IMR-90 (cell line): ENCODE data around the gene PDZD7. TPM values are rescaled to one million over a fixed set of nuclear protein-coding genes. Genes with fewer than 3 reads are reported as not detected.
A peak's percentile ranks its signal among the peaks of the same experiment; 100 is the strongest.

Experiments
- ATAC-seq: fragments of 200-7000 bp; cut with Tn5 transposase; 2 replicates; pipeline ENCODE4 v1.9.1; 2020; ENCODE audit warnings: low read depth, mild to moderate bottlenecking, moderate library complexity
- BruUV-seq: library from RNA; stranded (reverse); fragments of 400-500 nt; replicated peaks from 2 replicates; lab custom pipeline; 2021; lab: Mats Ljungman, UMichigan
- CTCF ChIA-PET: fragments of 300-600 bp; formaldehyde crosslinking; extraction: SDS; loops from one replicate; lab custom pipeline; 2021; ENCODE audit warnings: antibody characterized with exemption; lab: Yijun Ruan, JAX
- POLR2A ChIA-PET: fragments of 300-600 bp; sonication (Branson Sonifier 250); formaldehyde crosslinking; loops from one replicate; lab custom pipeline; 2022; ENCODE audit warnings: antibody characterized with exemption; ENCODE audit not compliant: unreplicated experiment; lab: Charles Lee
- DNase-seq: peaks from one replicate; pipeline ENCODE4 v3.0.0; 2013
- H2AFZ ChIP-seq: replicated peaks from 2 replicates; pipeline ENCODE3; 2013; ENCODE audit warnings: low read length, mild to moderate bottlenecking; ENCODE audit not compliant: poor library complexity
- H2AK5ac ChIP-seq: 2 replicates; pipeline ENCODE4 v1.6.1; 2013; ENCODE audit warnings: low read depth, low read length, inconsistent platforms
- H2AK9ac ChIP-seq: replicated peaks from 2 replicates; pipeline ENCODE3; 2013; ENCODE audit warnings: mild to moderate bottlenecking, low read depth, low read length, moderate library complexity; ENCODE audit not compliant: poor library complexity
- H2BK120ac ChIP-seq: 2 replicates; pipeline ENCODE4 v1.6.1; 2013; ENCODE audit warnings: low read depth, low read length, inconsistent platforms
- H2BK15ac ChIP-seq: 3 replicates; pipeline ENCODE4 v1.6.1; 2013; ENCODE audit warnings: low read depth, low read length, inconsistent platforms
- H2BK20ac ChIP-seq: 2 replicates; pipeline ENCODE4 v1.6.1; 2013; ENCODE audit warnings: low read depth, mild to moderate bottlenecking, inconsistent platforms, low read length, moderate library complexity
- H2BK5ac ChIP-seq: 2 replicates; pipeline ENCODE4 v1.6.1; 2013; ENCODE audit warnings: mild to moderate bottlenecking, low read depth, low read length, inconsistent platforms; ENCODE audit not compliant: poor library complexity, severe bottlenecking
- H3K14ac ChIP-seq: replicated peaks from 2 replicates; pipeline ENCODE4 v1.6.1; 2013; ENCODE audit warnings: low read depth, low read length, inconsistent platforms
- H3K18ac ChIP-seq: 2 replicates; pipeline ENCODE4 v1.6.1; 2013; ENCODE audit warnings: low read depth, low read length, control low read depth
- H3K23ac ChIP-seq: 2 replicates; pipeline ENCODE4 v1.6.1; 2013; ENCODE audit warnings: low read depth, low read length, inconsistent platforms
- H3K27ac ChIP-seq: 2 replicates; pipeline ENCODE4 v1.5.1; 2013; ENCODE audit warnings: mild to moderate bottlenecking, control low read depth, low read length; ENCODE audit not compliant: insufficient read depth
- H3K27me3 ChIP-seq: 2 replicates; pipeline ENCODE4 v1.6.1; 2013; ENCODE audit warnings: low read length; ENCODE audit not compliant: control insufficient read depth, insufficient read depth
- H3K36me3 ChIP-seq: 2 replicates; pipeline ENCODE4 v1.6.1; 2013; ENCODE audit warnings: low read length, mixed read lengths; ENCODE audit not compliant: control insufficient read depth, insufficient read depth
- H3K4ac ChIP-seq: 2 replicates; pipeline ENCODE4 v1.6.1; 2013; ENCODE audit warnings: low read depth, low read length, inconsistent platforms
- H3K4me1 ChIP-seq: 2 replicates; pipeline ENCODE4 v1.6.1; 2013; ENCODE audit warnings: low read length, mixed read lengths; ENCODE audit not compliant: control insufficient read depth, insufficient read depth
- H3K4me2 ChIP-seq: 2 replicates; pipeline ENCODE4 v1.6.1; 2013; ENCODE audit warnings: low read depth, mild to moderate bottlenecking, control low read depth, low read length, moderate library complexity
- H3K4me3 ChIP-seq: 2 replicates; pipeline ENCODE4 v1.5.1; 2013; ENCODE audit warnings: low read depth, mild to moderate bottlenecking, control low read depth, low read length, moderate library complexity; ENCODE audit not compliant: insufficient read depth
- H3K56ac ChIP-seq: 2 replicates; pipeline ENCODE4 v1.6.1; 2013; ENCODE audit warnings: low read length, inconsistent platforms; ENCODE audit not compliant: insufficient read depth; ENCODE audit errors: extremely low read depth
- H3K79me1 ChIP-seq, 2 experiments: 2 replicates each; pipeline ENCODE4 v1.6.1; 2013; ENCODE audit warnings: low read length in 2 of 2, inconsistent platforms in 1 of 2, low read depth in 1 of 2
- H3K9ac ChIP-seq: 2 replicates; pipeline ENCODE4 v1.6.1; 2013; ENCODE audit warnings: low read depth, low read length, control low read depth
- H3K9me1 ChIP-seq: 2 replicates; pipeline ENCODE4 v1.6.1; 2013; ENCODE audit warnings: low read length, inconsistent platforms; ENCODE audit not compliant: insufficient read depth
- H3K9me3 ChIP-seq: 2 replicates; pipeline ENCODE4 v1.6.1; 2013; ENCODE audit warnings: low read length; ENCODE audit not compliant: control insufficient read depth, insufficient read depth
- H4K20me1 ChIP-seq: 2 replicates; pipeline ENCODE4 v1.6.1; 2013; ENCODE audit warnings: low read length, inconsistent platforms; ENCODE audit not compliant: insufficient read depth
- H4K5ac ChIP-seq: 2 replicates; pipeline ENCODE4 v1.6.1; 2013; ENCODE audit warnings: mild to moderate bottlenecking, low read depth, low read length, control low read depth
- H4K8ac ChIP-seq, 2 experiments: 2 replicates each; pipeline ENCODE4 v1.6.1; 2013; ENCODE audit warnings: low read depth in 2 of 2, low read length in 2 of 2, control low read depth in 1 of 2, inconsistent platforms in 1 of 2
- H4K91ac ChIP-seq: 2 replicates; pipeline ENCODE4 v1.6.1; 2013; ENCODE audit warnings: low read depth, low read length, inconsistent platforms; ENCODE audit not compliant: insufficient read depth
- ELK1 ChIP-seq: fragments of 150-350 bp; IDR thresholded peaks from 2 replicates; pipeline ENCODE4 v1.6.1; 2016; ENCODE audit warnings: low read depth, mild to moderate bottlenecking, low read length, moderate library complexity, borderline replicate concordance
- POLR2A ChIP-seq: IDR thresholded peaks from 2 replicates; pipeline ENCODE4 v1.6.1; 2012; ENCODE audit warnings: mild to moderate bottlenecking, low read depth, low read length
- SMC3 ChIP-seq: fragments of 150-350 bp; IDR thresholded peaks from 2 replicates; pipeline ENCODE4 v1.6.1; 2016; ENCODE audit warnings: low read depth, mild to moderate bottlenecking, antibody characterized with exemption, low read length, moderate library complexity
- WGBS, 2 experiments: methylation state at CpG; one replicate each; pipeline versions ENCODE4 v1.1.5 to v1.1.7; 2013; ENCODE audit warnings: missing lambda C conversion rate in 2 of 2; ENCODE audit not compliant: insufficient read length in 1 of 2; ENCODE audit errors: extremely low coverage in 2 of 2; 5-methylcytosine and 5-hydroxymethylcytosine counted together
- dilution Hi-C: fragments of 300-500 bp; cut with HindIII; formaldehyde crosslinking; loops from one replicate; pipeline ENCODE4 v1.14.3; 2018; ENCODE audit warnings: low sequenced_read_pairs; ENCODE audit not compliant: unreplicated experiment
- in situ Hi-C: fragments of 300-500 bp; cut with MboI; formaldehyde crosslinking; loops from 3 replicates; pipeline ENCODE4 v1.14.3; 2019; ENCODE audit warnings: low sequenced_read_pairs, inconsistent platforms, mixed read lengths
- intact Hi-C: fragments of 100-400 bp; cut with micrococcal nuclease; formaldehyde crosslinking; loops from 2 replicates; pipeline ENCODE4 v1.10.0; 2022
- polyA plus RNA-seq, 3 experiments: library from polyadenylated mRNA; depleted of rRNA; stranded (reverse); fragments of >200 nt; gene quantifications; 2 replicates each; pipeline ENCODE4 v1.2.3, GENCODE V29; 2012; ENCODE audit warnings: low replicate concordance in 1 of 3
- total RNA-seq: library from RNA; depleted of rRNA; stranded (reverse); fragments of >200 nt; gene quantifications from 2 replicates; pipeline ENCODE4 v1.2.3, GENCODE V29; 2012

Gene PDZD7
- total and polyA plus RNA-seq, 2 of the 4 experiments (the other 2 are of a cell fraction): 0.90 to 1.5 TPM

GRCh38 chr10:100980711-100981110, 50.2 kb downstream of the PDZD7 start:
- H2AK9ac ChIP-seq: no peak overlapping the region
- no peaks in the 10 kb centered on the region for H3K9me3 ChIP-seq
- H3K9ac ChIP-seq: no peak overlapping the region
- H2AK5ac ChIP-seq: no peak overlapping the region
- no peak overlapping the region for H2BK120ac ChIP-seq
- no peak overlapping the region for H2BK15ac ChIP-seq
- ChIA-PET POLR2A (no interaction called here), CTCF (no interaction called here)
- no peak overlapping the region for H3K18ac ChIP-seq
- H4K8ac ChIP-seq: no peak overlapping the region
- TF ChIP-seq ELK1 (no peak), SMC3 (no peak), POLR2A (no peak)
- ATAC-seq (no peak), DNase-seq (no peak)
- no CpG with 5 or more reads among the region's 7 CpGs for WGBS, 2 experiments
- H3K36me3 ChIP-seq: peaks cover 33% of the 10 kb centered on the region
- no peak overlapping the region for H2BK5ac ChIP-seq
- no peaks in the 10 kb centered on the region for H3K27me3 ChIP-seq
- peaks cover 1% of the 10 kb centered on the region for H4K20me1 ChIP-seq
- H3K9me1 ChIP-seq: peaks cover 8% of the 10 kb centered on the region
- H3K56ac ChIP-seq: no peak overlapping the region
- H3K4me3 ChIP-seq: no peak overlapping the region
- H3K23ac ChIP-seq: no peak overlapping the region
- in situ Hi-C loops (no loop called here), intact Hi-C loops (no loop called here), dilution Hi-C loops (no loop called here)
- H4K91ac ChIP-seq: no peak overlapping the region
- no peak overlapping the region for H3K14ac ChIP-seq
- no peak overlapping the region for H2BK20ac ChIP-seq
- H3K4ac ChIP-seq: no peak overlapping the region
- H3K4me1 ChIP-seq: no peaks in the 10 kb centered on the region
- H3K27ac ChIP-seq: no peak overlapping the region
- BruUV-seq: no TSS peak
- H2AFZ ChIP-seq: peak overlapping the region; percentile 33
- no peak overlapping the region for H3K4me2 ChIP-seq
- no peak overlapping the region for H4K5ac ChIP-seq
- peaks cover 7 to 16% of the 10 kb centered on the region in 2 experiments; a peak in 3 of 4 replicates for H3K79me1 ChIP-seq
